ENCODE results near the gene YKT6.

YKT6 gene

GRCh38 chr7:44159824-44160630 is 40.8 kb upstream of the YKT6 start:
- ATAC-seq = no peak
- TF ChIP-seq ZFP3 (CRISPR knock-in tag; IDR thresholded peaks at IDR 0.05) = no peak
- no peak for TF ChIP-seq ISL1 (CRISPR knock-in tag; IDR thresholded peaks at IDR 0.05)
- TF ChIP-seq PATZ1 (CRISPR knock-in tag; IDR thresholded peaks at IDR 0.05; ENCODE audit: borderline replicate concordance) = no peak
- TF ChIP-seq, protein P1, sequence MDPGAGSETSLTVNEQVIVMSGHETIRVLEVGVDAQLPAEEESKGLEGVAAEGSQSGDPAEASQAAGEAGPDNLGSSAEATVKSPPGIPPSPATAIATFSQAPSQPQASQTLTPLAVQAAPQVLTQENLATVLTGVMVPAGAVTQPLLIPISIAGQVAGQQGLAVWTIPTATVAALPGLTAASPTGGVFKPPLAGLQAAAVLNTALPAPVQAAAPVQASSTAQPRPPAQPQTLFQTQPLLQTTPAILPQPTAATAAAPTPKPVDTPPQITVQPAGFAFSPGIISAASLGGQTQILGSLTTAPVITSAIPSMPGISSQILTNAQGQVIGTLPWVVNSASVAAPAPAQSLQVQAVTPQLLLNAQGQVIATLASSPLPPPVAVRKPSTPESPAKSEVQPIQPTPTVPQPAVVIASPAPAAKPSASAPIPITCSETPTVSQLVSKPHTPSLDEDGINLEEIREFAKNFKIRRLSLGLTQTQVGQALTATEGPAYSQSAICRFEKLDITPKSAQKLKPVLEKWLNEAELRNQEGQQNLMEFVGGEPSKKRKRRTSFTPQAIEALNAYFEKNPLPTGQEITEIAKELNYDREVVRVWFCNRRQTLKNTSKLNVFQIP (CRISPR knock-in tag; IDR thresholded peaks at IDR 0.05; ENCODE audit: borderline replicate concordance, low read depth) = no peak
- no peak for TF ChIP-seq RARB (CRISPR knock-in tag; IDR thresholded peaks at IDR 0.05)
- TF ChIP-seq ZC3H10 (CRISPR knock-in tag; IDR thresholded peaks at IDR 0.05) = no peak
- TF ChIP-seq GLIS3 (CRISPR knock-in tag; IDR thresholded peaks at IDR 0.05) = no peak
- TF ChIP-seq ZNF565 (CRISPR knock-in tag; conservative IDR thresholded peaks at IDR 0.05; ENCODE audit: low read depth) = no peak
- no peak for TF ChIP-seq BACH2 (CRISPR knock-in tag; IDR thresholded peaks at IDR 0.05; ENCODE audit: borderline replicate concordance)
- no peak for TF ChIP-seq TOX (CRISPR knock-in tag; IDR thresholded peaks at IDR 0.05; ENCODE audit: borderline replicate concordance)
- TF ChIP-seq, protein P2, sequence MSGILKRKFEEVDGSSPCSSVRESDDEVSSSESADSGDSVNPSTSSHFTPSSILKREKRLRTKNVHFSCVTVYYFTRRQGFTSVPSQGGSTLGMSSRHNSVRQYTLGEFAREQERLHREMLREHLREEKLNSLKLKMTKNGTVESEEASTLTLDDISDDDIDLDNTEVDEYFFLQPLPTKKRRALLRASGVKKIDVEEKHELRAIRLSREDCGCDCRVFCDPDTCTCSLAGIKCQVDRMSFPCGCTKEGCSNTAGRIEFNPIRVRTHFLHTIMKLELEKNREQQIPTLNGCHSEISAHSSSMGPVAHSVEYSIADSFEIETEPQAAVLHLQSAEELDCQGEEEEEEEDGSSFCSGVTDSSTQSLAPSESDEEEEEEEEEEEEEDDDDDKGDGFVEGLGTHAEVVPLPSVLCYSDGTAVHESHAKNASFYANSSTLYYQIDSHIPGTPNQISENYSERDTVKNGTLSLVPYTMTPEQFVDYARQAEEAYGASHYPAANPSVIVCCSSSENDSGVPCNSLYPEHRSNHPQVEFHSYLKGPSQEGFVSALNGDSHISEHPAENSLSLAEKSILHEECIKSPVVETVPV (CRISPR knock-in tag; IDR thresholded peaks at IDR 0.05) = no peak

GRCh38 chr7:44161371-44161770 is 39.4 kb upstream of the YKT6 start:
- TF ChIP-seq CSDC2 (CRISPR knock-in tag; IDR thresholded peaks at IDR 0.05) (no peak), ARNTL (CRISPR knock-in tag; IDR thresholded peaks at IDR 0.05; ENCODE audit: borderline replicate concordance, low read depth) (no peak), ZNF70 (CRISPR knock-in tag; IDR thresholded peaks at IDR 0.05) (no peak), ZNF8 (CRISPR knock-in tag; IDR thresholded peaks at IDR 0.05) (no peak), ZNF565 (CRISPR knock-in tag; conservative IDR thresholded peaks at IDR 0.05; ENCODE audit: low read depth) (no peak), TCF4 (CRISPR knock-in tag; IDR thresholded peaks at IDR 0.05; ENCODE audit: borderline replicate concordance) (no peak), TOX (CRISPR knock-in tag; IDR thresholded peaks at IDR 0.05; ENCODE audit: borderline replicate concordance) (no peak), TSHZ2 (CRISPR knock-in tag; IDR thresholded peaks at IDR 0.05) (no peak), BACH2 (CRISPR knock-in tag; IDR thresholded peaks at IDR 0.05; ENCODE audit: borderline replicate concordance) (no peak), RARB (CRISPR knock-in tag; IDR thresholded peaks at IDR 0.05) (no peak), ESRRG (CRISPR knock-in tag; IDR thresholded peaks at IDR 0.05) (no peak), ZFP30 (CRISPR knock-in tag; IDR thresholded peaks at IDR 0.05) (no peak)
- TF ChIP-seq, protein P1 (CRISPR knock-in tag; IDR thresholded peaks at IDR 0.05; ENCODE audit: borderline replicate concordance, low read depth) = no peak
- no peak for ATAC-seq

DNA sequence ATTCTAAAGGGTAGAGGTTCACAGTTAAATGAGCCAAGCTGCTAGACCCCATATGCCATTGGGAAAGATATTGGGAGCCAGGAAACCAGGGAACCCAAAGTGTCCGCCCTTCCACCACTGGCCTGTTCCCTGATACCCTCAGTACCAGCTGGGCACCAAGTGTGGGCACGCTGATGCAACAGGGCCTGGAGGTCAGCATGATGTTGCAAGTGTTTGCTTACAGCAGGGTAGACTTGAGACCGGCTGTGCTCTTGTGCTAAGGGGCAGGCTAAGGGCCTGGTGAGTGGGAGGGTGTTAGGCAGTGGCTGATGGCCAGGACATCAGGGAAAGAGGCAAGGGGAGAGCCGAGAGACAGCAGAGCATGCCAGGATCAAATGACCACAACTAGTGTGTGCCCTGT is 38.6 kb upstream of the YKT6 start:
- TF ChIP-seq, protein P1 (CRISPR knock-in tag; IDR thresholded peaks at IDR 0.05; ENCODE audit: borderline replicate concordance, low read depth) = no peak
- ATAC-seq = no peak

Measured in SK-N-SH treated with all-trans-retinoic acid at 6 μM for 48 hours (cell line).